B cell (primary cell): ENCODE data around the gene BANF2. TPM values are rescaled to one million over a fixed set of nuclear protein-coding genes. Genes with fewer than 3 reads are reported as not detected.

Source experiments
- ATAC-seq: fragments of 200-7000 bp; cut with Tn5 transposase; one replicate; pipeline ENCODE4 v1.10.0; 2021; ENCODE audit warnings: low read depth, mild to moderate bottlenecking, moderate number of reproducible peaks, moderate library complexity
- CTCF ChIA-PET: fragments of 350-600 bp; sonication (Branson Sonifier 250); formaldehyde crosslinking; loops from one replicate; lab custom pipeline; 2021; ENCODE audit warnings: antibody characterized with exemption, inconsistent platforms; lab: Charles Lee
- POLR2A ChIA-PET: fragments of 350-600 bp; sonication (Branson Sonifier 250); formaldehyde crosslinking; loops from one replicate; lab custom pipeline; 2021; ENCODE audit warnings: antibody characterized with exemption; lab: Charles Lee
- DNase-seq: peaks from one replicate; pipeline ENCODE4 v3.0.0; 2013
- H2AFZ ChIP-seq: 2 replicates; pipeline ENCODE4 v1.6.1; 2012; ENCODE audit warnings: mild to moderate bottlenecking, low read depth, low read length; ENCODE audit not compliant: insufficient read depth, poor library complexity, severe bottlenecking
- H3K27ac ChIP-seq, 2 donors: 1 replicate in 1 of 2; 2 replicates in 1 of 2; pipeline ENCODE4 v1.5.1; 2012 to 2013; ENCODE audit warnings: low read length in 2 of 2, mild to moderate bottlenecking in 2 of 2, moderate library complexity in 1 of 2
- H3K27me3 ChIP-seq, 4 experiments: fragments of 200-600 bp in 1 of 4; sonication (generic) in 1 of 4; replicated peaks in 1 of 4; 1 replicate in 2 of 4; 2 replicates in 2 of 4; pipeline versions ENCODE4 v1.6.1 to v1.7.0; 2013 to 2016; ENCODE audit warnings: low read length in 3 of 4, mild to moderate bottlenecking in 2 of 4, mixed read lengths in 1 of 4, moderate library complexity in 1 of 4; ENCODE audit not compliant: insufficient read depth in 4 of 4, control insufficient read depth in 3 of 4; ENCODE audit errors: control extremely low read depth in 1 of 4
- H3K36me3 ChIP-seq, 2 experiments: replicated peaks in 1 of 2; 1 replicate in 1 of 2; 2 replicates in 1 of 2; pipeline versions ENCODE4 v1.6.1 to v1.7.1; 2013; ENCODE audit warnings: low read length in 1 of 2; ENCODE audit not compliant: insufficient read depth in 2 of 2, control insufficient read depth in 1 of 2; ENCODE audit errors: control extremely low read depth in 1 of 2, extremely low read depth in 1 of 2
- H3K4me1 ChIP-seq, 2 donors: fragments of 200-600 bp in 1 of 2; sonication (generic) in 1 of 2; 1 replicate in 1 of 2; 2 replicates in 1 of 2; pipeline versions ENCODE4 v1.5.1 to v1.6.1; 2013 to 2017; ENCODE audit warnings: low read length in 2 of 2; ENCODE audit not compliant: control insufficient read depth in 2 of 2, insufficient read depth in 2 of 2
- H3K4me2 ChIP-seq: replicated peaks from 2 replicates; pipeline ENCODE3; 2012; ENCODE audit warnings: mild to moderate bottlenecking, low read depth, low read length; ENCODE audit not compliant: poor library complexity, severe bottlenecking
- H3K4me3 ChIP-seq, 5 experiments: fragments of 200-600 bp in 1 of 5; sonication (generic) in 1 of 5; 1 replicate in 3 of 5; 2 replicates in 2 of 5; pipeline versions ENCODE4 v1.5.1 to v1.7.0; 2011 to 2016; ENCODE audit warnings: low read length in 4 of 5, mild to moderate bottlenecking in 4 of 5, low read depth in 2 of 5, control low read depth in 1 of 5, moderate library complexity in 1 of 5; ENCODE audit not compliant: insufficient read depth in 1 of 5; ENCODE audit errors: control extremely low read depth in 1 of 5, extremely low read depth in 1 of 5
- H3K79me2 ChIP-seq: fragments of 200-600 bp; sonication (generic); one replicate; pipeline ENCODE4 v1.6.0; 2016; ENCODE audit warnings: low read length; ENCODE audit not compliant: control insufficient read depth, insufficient read depth
- H3K9ac ChIP-seq: fragments of 200-600 bp; sonication (generic); 2 replicates; pipeline ENCODE4 v1.6.1; 2017; ENCODE audit warnings: mild to moderate bottlenecking, low read length, moderate library complexity
- H3K9me3 ChIP-seq, 3 donors: one replicate each; pipeline versions ENCODE4 v1.6.1 to v1.7.1; 2013; ENCODE audit warnings: low read length in 2 of 3; ENCODE audit not compliant: control insufficient read depth in 2 of 3, insufficient read depth in 1 of 3; ENCODE audit errors: control extremely low read depth in 1 of 3
- H4K20me1 ChIP-seq: 2 replicates; pipeline ENCODE4 v1.6.0; 2012; ENCODE audit warnings: mild to moderate bottlenecking, low read length; ENCODE audit not compliant: insufficient read depth, control insufficient read depth, poor library complexity, severe bottlenecking
- H3K27ac Mint-ChIP-seq: one replicate; pipeline ENCODE4 v1.8.0; 2021; ENCODE audit warnings: mixed read lengths
- H3K27me3 Mint-ChIP-seq: one replicate; pipeline ENCODE4 v1.8.0; 2021; ENCODE audit warnings: mixed read lengths
- H3K4me1 Mint-ChIP-seq: one replicate; pipeline ENCODE4 v1.8.0; 2021; ENCODE audit warnings: mixed read lengths
- H3K4me3 Mint-ChIP-seq: one replicate; pipeline ENCODE4 v1.8.0; 2021; ENCODE audit warnings: mixed read lengths
- H3K9me3 Mint-ChIP-seq: one replicate; pipeline ENCODE4 v1.8.0; 2022; ENCODE audit warnings: mixed read lengths; ENCODE audit not compliant: insufficient read depth
- EZH2 ChIP-seq: IDR thresholded peaks from 2 replicates; pipeline ENCODE4 v1.6.1; 2012; ENCODE audit warnings: borderline replicate concordance, low read depth, mild to moderate bottlenecking, moderate library complexity, low read length; ENCODE audit not compliant: insufficient read depth, poor library complexity, severe bottlenecking
- WGBS: methylation state at CpG from one replicate; pipeline ENCODE4 v1.1.5; 2013; ENCODE audit warnings: missing lambda C conversion rate; ENCODE audit not compliant: insufficient coverage; 5-methylcytosine and 5-hydroxymethylcytosine counted together
- intact Hi-C: fragments of 100-400 bp; cut with micrococcal nuclease; formaldehyde crosslinking; loops from one replicate; pipeline ENCODE4 v1.10.0; 2022
- polyA plus RNA-seq: library from polyadenylated mRNA; depleted of rRNA; stranded (reverse); fragments of >200 nt; gene quantifications from 2 replicates; pipeline ENCODE4 v1.2.3, GENCODE V29; 2012
- total RNA-seq, 2 donors: library from RNA; stranded (reverse); fragments of 120-200 nt in 1 of 2; gene quantifications; 1 replicate in 1 of 2; 2 replicates in 1 of 2; pipeline versions ENCODE4 v1.2.3 to v1.2.4, GENCODE V29; 2013 to 2022
- TF ChIP-seq, protein P1 (sequence below): fragments of 200-600 bp; IDR thresholded peaks from one replicate; pipeline ENCODE4 v1.8.0; 2022; ENCODE audit warnings: antibody characterized with exemption, mild to moderate bottlenecking

The BANF2 gene
- total and polyA plus RNA-seq, 2 donors (not counting 1 experiment from before 2014, with no cell fraction given), result not detected

DNA sequence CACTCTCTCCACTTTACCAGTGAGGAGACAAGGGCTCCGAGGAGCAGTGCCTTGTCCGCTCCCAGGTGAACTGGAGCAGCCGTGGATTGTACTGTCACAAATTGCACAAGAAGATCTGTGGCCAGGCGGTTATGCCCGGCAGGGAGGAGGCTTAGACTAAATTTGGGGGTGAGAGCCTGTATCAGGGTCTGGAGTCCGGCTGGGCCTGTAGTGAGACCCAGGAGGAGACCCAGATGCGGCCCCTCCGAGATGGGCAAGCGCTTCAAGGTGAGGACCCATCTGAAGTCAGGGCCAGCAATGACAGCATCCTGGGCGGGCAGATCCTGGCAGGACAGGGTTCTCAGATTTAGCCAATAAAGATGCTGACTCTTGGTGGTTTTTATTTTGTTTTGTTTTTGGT, 27.6 kb downstream of the BANF2 start:
- no peaks in the 10 kb centered on the region for H3K4me1 Mint-ChIP-seq
- Histone ChIP-seq H3K79me2 (no peaks in the 10 kb centered on the region), H3K27ac (no peak overlapping the region), H3K4me1 (no peaks in the 10 kb centered on the region), H3K4me3 (no peak overlapping the region), H2AFZ (no peak overlapping the region), H3K9ac (no peak overlapping the region), H3K27me3 (peaks cover 0 to 2% (median under 1%) of the 10 kb centered on the region in 4 experiments), H3K9me3 (no peaks in the 10 kb centered on the region), H3K4me2 (no peak overlapping the region), H3K36me3 (no peaks in the 10 kb centered on the region), H4K20me1 (no peaks in the 10 kb centered on the region)
- ATAC-seq (no peak), DNase-seq (no peak)
- H3K27me3 Mint-ChIP-seq, result peaks cover 47% of the 10 kb centered on the region
- WGBS, result 97% methylated on average over 10 of the region's 10 CpGs
- no peak overlapping the region for H3K27ac Mint-ChIP-seq
- no peak for TF ChIP-seq EZH2
- TF ChIP-seq, protein P1, sequence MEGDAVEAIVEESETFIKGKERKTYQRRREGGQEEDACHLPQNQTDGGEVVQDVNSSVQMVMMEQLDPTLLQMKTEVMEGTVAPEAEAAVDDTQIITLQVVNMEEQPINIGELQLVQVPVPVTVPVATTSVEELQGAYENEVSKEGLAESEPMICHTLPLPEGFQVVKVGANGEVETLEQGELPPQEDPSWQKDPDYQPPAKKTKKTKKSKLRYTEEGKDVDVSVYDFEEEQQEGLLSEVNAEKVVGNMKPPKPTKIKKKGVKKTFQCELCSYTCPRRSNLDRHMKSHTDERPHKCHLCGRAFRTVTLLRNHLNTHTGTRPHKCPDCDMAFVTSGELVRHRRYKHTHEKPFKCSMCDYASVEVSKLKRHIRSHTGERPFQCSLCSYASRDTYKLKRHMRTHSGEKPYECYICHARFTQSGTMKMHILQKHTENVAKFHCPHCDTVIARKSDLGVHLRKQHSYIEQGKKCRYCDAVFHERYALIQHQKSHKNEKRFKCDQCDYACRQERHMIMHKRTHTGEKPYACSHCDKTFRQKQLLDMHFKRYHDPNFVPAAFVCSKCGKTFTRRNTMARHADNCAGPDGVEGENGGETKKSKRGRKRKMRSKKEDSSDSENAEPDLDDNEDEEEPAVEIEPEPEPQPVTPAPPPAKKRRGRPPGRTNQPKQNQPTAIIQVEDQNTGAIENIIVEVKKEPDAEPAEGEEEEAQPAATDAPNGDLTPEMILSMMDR, result no peak
- ChIA-PET CTCF (no interaction called here), POLR2A (no interaction called here)
- no peak overlapping the region for H3K4me3 Mint-ChIP-seq
- no peaks in the 10 kb centered on the region for H3K9me3 Mint-ChIP-seq
- intact Hi-C loops, result no loop called here

DNA sequence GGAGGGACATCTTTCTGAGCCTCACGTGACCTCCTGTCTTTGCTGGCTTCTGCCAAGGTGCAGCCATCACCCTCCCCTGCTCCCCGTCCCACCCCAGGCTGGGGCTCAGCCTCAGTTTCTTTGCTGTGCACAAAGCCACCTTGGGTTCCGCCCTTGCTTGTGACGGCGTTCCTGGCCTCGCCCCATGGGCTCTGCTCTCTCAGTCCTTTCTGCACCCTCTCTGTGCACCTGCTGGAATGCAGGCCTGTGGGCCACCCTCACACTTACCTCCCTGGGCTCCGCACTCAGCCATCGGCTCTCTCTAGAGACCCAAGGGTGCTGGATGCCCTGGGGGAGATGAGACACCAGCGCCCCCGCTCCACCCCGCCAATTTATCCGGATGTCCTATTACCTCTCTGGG, 28.3 kb downstream of the BANF2 start:
- H3K36me3 ChIP-seq, result no peaks in the 10 kb centered on the region
- CTCF ChIA-PET, result no interaction called here
- POLR2A ChIA-PET, result no interaction called here

More for the DNA sequence above, 28.3 kb downstream of the BANF2 start:
- no peak overlapping the region for H3K27ac ChIP-seq
- no peak overlapping the region for H3K27ac Mint-ChIP-seq
- TF ChIP-seq EZH2, result no peak
- TF ChIP-seq, protein P1, result no peak
- no peak overlapping the region for H3K4me2 ChIP-seq
- intact Hi-C loops, result no loop called here
- no peak overlapping the region for H3K4me3 Mint-ChIP-seq
- ATAC-seq (no peak), DNase-seq (no peak)
- H3K79me2 ChIP-seq, result no peaks in the 10 kb centered on the region
- H3K27me3 ChIP-seq, result peaks cover 0 to 2% (median 0%) of the 10 kb centered on the region in 4 experiments
- H3K4me1 ChIP-seq, result no peaks in the 10 kb centered on the region
- no peaks in the 10 kb centered on the region for H3K9me3 Mint-ChIP-seq
- H3K9me3 ChIP-seq, result no peaks in the 10 kb centered on the region
- no peaks in the 10 kb centered on the region for H4K20me1 ChIP-seq
- no peak overlapping the region for H3K4me3 ChIP-seq
- 85% methylated on average over 12 of the region's 12 CpGs for WGBS
- no peaks in the 10 kb centered on the region for H3K4me1 Mint-ChIP-seq
- H3K9ac ChIP-seq, result no peak overlapping the region
- peaks cover 41% of the 10 kb centered on the region for H3K27me3 Mint-ChIP-seq
- H2AFZ ChIP-seq, result no peak overlapping the region
